22Rv1 (cell line): Measurements from ENCODE around the gene ITGBL1.
"Not testable (repeated sequence)": the region's sequence is repeated elsewhere in the genome, so short reads cannot be mapped to it uniquely, and the experiment has no call there.

Experiments used
- H3K27ac ChIP-seq: fragments of 450-650 bp; 2 replicates; pipeline ENCODE4 v1.5.1; 2017
- ZFX ChIP-seq: fragments of 450-650 bp; IDR thresholded peaks from 2 replicates; pipeline ENCODE4 v1.6.1; 2017; ENCODE audit warnings: antibody characterized with exemption, borderline replicate concordance
- TF ChIP-seq, protein P1 (sequence below): fragments of 450-650 bp; IDR thresholded peaks from 2 replicates; pipeline ENCODE4 v1.5.1; 2017; ENCODE audit warnings: mild to moderate bottlenecking

Gene ITGBL1

DNA sequence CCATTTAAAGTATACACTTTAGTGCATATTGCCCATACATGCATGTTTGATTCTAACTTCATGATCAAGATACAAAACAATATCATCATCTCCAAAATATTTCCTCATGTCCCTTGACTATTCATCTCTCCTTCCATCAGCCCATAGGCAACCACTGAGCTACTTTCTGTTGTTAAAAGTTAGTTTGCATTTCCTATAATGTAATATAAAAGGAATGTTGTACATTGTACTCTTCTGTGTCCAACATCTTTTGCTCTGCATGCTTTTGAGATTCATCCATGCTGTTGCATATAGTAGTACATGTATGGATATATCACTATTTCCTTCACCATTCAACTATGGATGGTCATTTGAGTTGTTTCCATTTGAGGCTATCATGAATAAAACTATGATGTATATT, 74.7 kb downstream of the ITGBL1 start:
- H3K27ac ChIP-seq = no peak overlapping the region
- TF ChIP-seq, protein P1, sequence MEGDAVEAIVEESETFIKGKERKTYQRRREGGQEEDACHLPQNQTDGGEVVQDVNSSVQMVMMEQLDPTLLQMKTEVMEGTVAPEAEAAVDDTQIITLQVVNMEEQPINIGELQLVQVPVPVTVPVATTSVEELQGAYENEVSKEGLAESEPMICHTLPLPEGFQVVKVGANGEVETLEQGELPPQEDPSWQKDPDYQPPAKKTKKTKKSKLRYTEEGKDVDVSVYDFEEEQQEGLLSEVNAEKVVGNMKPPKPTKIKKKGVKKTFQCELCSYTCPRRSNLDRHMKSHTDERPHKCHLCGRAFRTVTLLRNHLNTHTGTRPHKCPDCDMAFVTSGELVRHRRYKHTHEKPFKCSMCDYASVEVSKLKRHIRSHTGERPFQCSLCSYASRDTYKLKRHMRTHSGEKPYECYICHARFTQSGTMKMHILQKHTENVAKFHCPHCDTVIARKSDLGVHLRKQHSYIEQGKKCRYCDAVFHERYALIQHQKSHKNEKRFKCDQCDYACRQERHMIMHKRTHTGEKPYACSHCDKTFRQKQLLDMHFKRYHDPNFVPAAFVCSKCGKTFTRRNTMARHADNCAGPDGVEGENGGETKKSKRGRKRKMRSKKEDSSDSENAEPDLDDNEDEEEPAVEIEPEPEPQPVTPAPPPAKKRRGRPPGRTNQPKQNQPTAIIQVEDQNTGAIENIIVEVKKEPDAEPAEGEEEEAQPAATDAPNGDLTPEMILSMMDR = no peak
- no peak for TF ChIP-seq ZFX

DNA sequence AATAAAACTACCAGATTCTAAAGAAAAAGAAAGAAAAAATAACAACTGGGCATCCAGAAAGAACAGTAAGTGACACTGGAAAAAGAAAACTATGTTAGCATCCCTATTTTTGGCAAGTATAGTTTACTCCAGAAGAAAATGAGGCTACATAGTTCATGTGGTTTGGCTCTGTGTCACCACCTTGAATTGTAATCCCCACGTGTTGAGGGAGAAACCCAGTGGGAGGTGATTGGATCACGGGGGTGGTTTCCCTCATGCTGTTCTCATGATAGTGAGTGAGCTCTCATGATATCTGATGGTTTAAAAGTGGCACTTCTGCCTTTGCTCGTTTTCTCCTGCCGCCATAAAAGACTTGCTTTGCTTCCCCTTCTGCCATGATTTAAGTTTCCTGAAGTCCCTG, 76.9 kb downstream of the ITGBL1 start:
- no peak overlapping the region for H3K27ac ChIP-seq
- TF ChIP-seq, protein P1 = no peak
- TF ChIP-seq ZFX = no peak

DNA sequence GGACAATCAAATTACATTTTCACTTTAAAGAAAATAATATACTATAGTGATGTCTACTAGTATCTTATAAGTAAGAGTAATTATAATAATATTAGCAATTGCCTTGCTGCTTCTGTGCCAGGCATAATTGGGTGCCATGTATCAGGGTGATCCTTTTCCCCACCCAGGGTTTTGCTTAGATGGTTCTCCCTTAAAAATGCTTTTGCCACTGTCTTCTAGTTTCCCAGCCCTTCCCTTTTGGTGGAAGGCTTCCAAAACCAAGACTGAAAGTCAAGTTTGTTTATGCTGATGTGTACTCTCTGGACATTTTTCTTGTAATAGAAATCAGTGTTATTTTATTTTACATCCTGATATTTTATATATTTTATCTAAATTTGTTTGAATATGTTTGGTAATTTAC, 77.8 kb downstream of the ITGBL1 start:
- no peak overlapping the region for H3K27ac ChIP-seq
- no peak for TF ChIP-seq ZFX
- TF ChIP-seq, protein P1 = no peak

DNA sequence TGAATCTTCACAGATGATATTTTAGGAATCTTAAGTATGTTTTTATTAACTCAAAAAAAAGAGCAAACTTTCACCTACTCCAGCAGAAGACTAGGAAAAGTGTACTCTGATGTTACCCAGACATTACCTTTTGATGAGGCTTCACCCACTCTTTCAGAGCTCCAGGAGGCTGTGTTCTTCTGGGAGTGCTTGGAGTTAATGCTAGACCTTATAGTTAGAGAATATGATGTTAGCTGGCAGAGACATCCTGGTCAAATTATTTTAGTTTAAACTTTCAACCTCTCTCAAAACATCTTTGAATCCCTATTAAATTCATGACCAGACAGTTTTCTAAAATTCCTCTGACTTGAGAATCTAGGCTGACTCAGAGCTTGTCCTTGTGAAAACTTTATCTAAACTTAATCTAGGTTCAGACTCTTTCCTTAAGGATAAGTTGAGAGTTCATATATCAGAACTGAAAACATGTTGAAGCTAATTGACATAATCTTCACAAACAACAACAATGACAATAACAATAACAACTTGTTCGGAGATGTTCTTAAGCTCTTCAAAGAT, 82.8 kb downstream of the ITGBL1 start:
- TF ChIP-seq, protein P1 = no peak
- no peak for TF ChIP-seq ZFX

DNA sequence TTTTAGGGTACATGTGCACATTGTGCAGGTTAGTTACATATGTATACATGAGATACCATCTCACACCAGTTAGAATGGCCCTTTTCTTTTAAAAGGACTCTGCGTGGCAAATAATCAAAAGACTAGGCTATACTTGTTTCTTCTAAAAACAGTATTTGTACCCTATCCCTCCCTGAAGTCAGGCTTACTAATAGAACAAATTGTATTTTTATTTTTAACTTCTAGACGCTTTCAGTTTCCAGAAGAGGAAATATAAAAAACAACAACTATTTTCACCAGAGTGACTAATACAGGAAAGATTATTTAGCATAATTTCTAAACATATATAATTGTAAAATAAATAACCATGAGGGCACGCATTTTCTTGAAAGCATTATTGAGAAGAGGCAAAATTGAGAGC, 83.6 kb downstream of the ITGBL1 start:
- TF ChIP-seq, protein P1 = no peak
- no peak for TF ChIP-seq ZFX
- no peak overlapping the region for H3K27ac ChIP-seq

More for the DNA sequence above, 82.8 kb downstream of the ITGBL1 start:
- no peak overlapping the region for H3K27ac ChIP-seq

DNA sequence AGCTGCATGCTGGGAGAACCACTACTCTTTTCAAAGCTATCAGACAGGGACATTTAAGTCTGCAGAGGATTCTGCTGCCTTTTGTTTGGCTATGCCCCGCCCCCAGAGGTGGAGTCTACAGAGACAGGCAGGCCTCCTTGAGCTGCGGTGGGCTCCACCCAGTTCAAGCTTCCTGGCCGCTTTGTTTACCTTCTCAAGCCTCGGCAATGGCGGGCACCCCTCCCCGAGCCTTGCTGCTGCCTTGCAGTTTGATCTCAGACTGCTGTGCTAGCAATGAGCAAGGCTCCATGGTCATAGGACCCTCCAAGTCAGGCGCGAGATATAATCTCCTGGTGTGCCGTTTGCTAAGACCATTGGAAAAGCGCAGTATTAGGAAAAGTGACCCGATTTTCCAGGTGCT, 92.1 kb downstream of the ITGBL1 start:
- not testable (repeated sequence) for H3K27ac ChIP-seq

DNA sequence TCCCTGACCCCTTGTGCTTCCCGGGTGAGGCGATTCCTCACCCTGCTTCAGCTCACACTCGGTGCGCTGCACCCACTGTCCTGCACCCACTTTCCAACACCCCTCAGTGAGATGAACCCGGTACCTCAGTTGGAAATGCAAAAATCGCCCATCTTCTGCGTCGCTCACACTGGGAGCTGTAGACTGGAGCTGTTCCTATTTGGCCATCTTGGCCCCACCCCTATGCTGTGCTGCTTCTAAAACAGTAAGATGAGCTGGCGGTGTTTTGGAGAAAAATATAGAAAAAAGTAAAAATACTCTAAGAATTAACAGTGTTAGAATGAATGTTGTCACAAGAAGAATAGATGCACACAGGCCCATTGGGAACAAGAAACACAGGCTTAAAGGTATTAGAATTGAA, 92.5 kb downstream of the ITGBL1 start:
- H3K27ac ChIP-seq = no peak overlapping the region
- TF ChIP-seq, protein P1 = no peak
- TF ChIP-seq ZFX = no peak

DNA sequence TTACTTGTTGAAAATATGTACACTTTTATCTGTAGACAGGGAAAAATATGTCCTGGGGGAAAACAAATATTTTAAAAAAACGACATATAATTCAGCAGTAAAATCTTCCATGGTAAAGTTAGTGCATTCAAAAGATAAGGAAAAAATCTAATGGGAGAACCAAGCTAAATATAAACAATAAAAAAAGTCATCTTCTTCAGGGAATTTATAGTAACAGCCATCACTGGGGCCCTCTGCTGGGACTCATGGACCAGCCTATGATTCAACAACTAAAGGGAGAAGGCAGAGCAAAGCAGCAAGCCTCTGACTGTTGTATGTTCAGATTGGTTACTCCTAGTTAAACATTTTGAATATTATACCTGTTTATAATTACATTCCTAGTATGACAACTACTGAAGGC, 93.0 kb downstream of the ITGBL1 start:
- TF ChIP-seq, protein P1 = no peak
- no peak for TF ChIP-seq ZFX
- no peak overlapping the region for H3K27ac ChIP-seq
